ENCODE data around the gene GPX2. TPM values are rescaled to one million over a fixed set of nuclear protein-coding genes. Genes with fewer than 3 reads are reported as not detected.
A peak's percentile ranks its signal among the peaks of the same experiment; 100 is the strongest.

GPX2 gene
- total and polyA plus RNA-seq, 7 experiments from 2014 or later: not detected

- peaks cover 42 to 100% (median 88%) of the 10 kb centered on the region in 7 donors for H3K4me1 Mint-ChIP-seq
Observed at GRCh38 chr14:64938972-64939816, 3.4 kb downstream of the GPX2 start.

DNA sequence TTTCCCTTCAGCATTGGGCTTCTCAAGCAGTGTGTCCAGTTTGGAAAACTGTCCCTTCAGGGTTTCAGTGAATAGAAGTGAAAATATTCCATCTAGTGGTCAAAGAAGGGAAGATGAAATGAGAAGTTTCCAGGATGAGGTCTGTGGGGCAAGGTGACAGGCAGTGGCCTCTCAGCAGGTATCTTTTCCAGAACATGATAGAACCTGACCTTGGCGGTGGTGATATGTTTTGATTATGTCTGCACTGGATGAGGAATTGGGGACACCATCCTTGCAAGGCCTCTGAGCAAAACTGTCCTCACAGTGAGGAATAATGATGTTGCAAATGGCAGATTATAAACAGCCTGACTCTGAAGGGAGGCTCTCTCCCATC lies 4.7 kb downstream of the GPX2 start:
- peaks cover 37 to 92% (median 83%) of the 10 kb centered on the region in 7 donors for H3K4me1 Mint-ChIP-seq
- H3K36me3 Mint-ChIP-seq: peaks cover 3 to 51% (median 30%) of the 10 kb centered on the region in 5 donors
- no peaks in the 10 kb centered on the region for H3K27me3 Mint-ChIP-seq
- ChIA-PET POLR2A (interaction anchor here (1.7 kb wide), 1 partner anchor 10 kb away, joined by 4 read pairs; no protein-coding TSS in a partner anchor), CTCF (interaction anchor here (1.0 kb wide), 1 partner anchor 46 kb away, joined by 3 read pairs; no protein-coding TSS in a partner anchor)
- no peak for DNase-seq
- no peaks in the 10 kb centered on the region for H3K4me1 ChIP-seq (ENCODE audit: control insufficient read depth in 2 of 2, insufficient read depth in 2 of 2, low read length in 2 of 2)
- peaks cover 3 to 34% (median 13%) of the 10 kb centered on the region in 3 experiments for H3K36me3 ChIP-seq (ENCODE audit: control insufficient read depth in 2 of 3, insufficient read depth in 3 of 3, low read length in 3 of 3)
- no peaks in the 10 kb centered on the region for H3K9me3 Mint-ChIP-seq
- intact Hi-C loops (cut with micrococcal nuclease): loop anchor here in 1 of 2 donors (1.0 to 2.0 kb wide), 3 partner anchors 7 to 17 kb away; no protein-coding TSS in a partner anchor
- no peaks in the 10 kb centered on the region for H3K9me3 ChIP-seq (ENCODE audit: control insufficient read depth in 2 of 3, low read length in 3 of 3)
- no peak overlapping the region for H3K4me3 ChIP-seq (ENCODE audit: low read length)
- H3K27me3 ChIP-seq (ENCODE audit: control insufficient read depth in 2 of 2, insufficient read depth in 2 of 2, low read length in 2 of 2): no peaks in the 10 kb centered on the region
- H3K27ac ChIP-seq (ENCODE audit: low read depth, low read length): no peak overlapping the region
- peak overlapping the region in 1 of 10 donors; percentile 34 for H3K4me3 Mint-ChIP-seq
- ATAC-seq: no peak
- peak overlapping the region in 7 of 9 donors; percentile 25 to 84 (median 69) for H3K27ac Mint-ChIP-seq

More at GRCh38 chr14:64938972-64939816, 3.4 kb downstream of the GPX2 start:
- peaks cover 3 to 54% (median 28%) of the 10 kb centered on the region in 5 donors for H3K36me3 Mint-ChIP-seq
- no peak for ATAC-seq
- H3K27me3 Mint-ChIP-seq: no peaks in the 10 kb centered on the region
- Histone ChIP-seq H3K27me3 (ENCODE audit: control insufficient read depth in 2 of 2, insufficient read depth in 2 of 2, low read length in 2 of 2) (no peaks in the 10 kb centered on the region), H3K27ac (ENCODE audit: low read depth, low read length) (no peak overlapping the region), H3K36me3 (ENCODE audit: control insufficient read depth in 2 of 3, insufficient read depth in 3 of 3, low read length in 3 of 3) (peaks cover 0 to 21% (median 3%) of the 10 kb centered on the region in 3 experiments), H3K9me3 (ENCODE audit: control insufficient read depth in 2 of 3, low read length in 3 of 3) (no peaks in the 10 kb centered on the region), H3K4me1 (ENCODE audit: control insufficient read depth in 2 of 2, insufficient read depth in 2 of 2, low read length in 2 of 2) (peaks cover 0 to 5% of the 10 kb centered on the region in 2 donors), H3K4me3 (ENCODE audit: low read length) (no peak overlapping the region)
- peak overlapping the region in 8 of 9 donors; percentile 11 to 89 (median 74) for H3K27ac Mint-ChIP-seq
- DNase-seq: peak in 1 of 9 donors; percentile 6
- ChIA-PET POLR2A (interaction anchor here (1.5 kb wide), 1 partner anchor 24 kb away, joined by 5 read pairs; no protein-coding TSS in a partner anchor), CTCF (interaction anchor here (1.9 kb wide), 1 partner anchor 48 kb away, joined by 5 read pairs; no protein-coding TSS in a partner anchor)
- peak overlapping the region in 4 of 10 donors; percentile 6 to 25 (median 16) for H3K4me3 Mint-ChIP-seq
- H3K9me3 Mint-ChIP-seq: no peaks in the 10 kb centered on the region
- intact Hi-C loops (cut with micrococcal nuclease): loop anchor here in 1 of 2 donors (2.0 kb wide), 1 partner anchor 16 kb away; no protein-coding TSS in a partner anchor

GRCh38 chr14:64937171-64937820 lies 5.2 kb downstream of the GPX2 start:
- no peak for ATAC-seq
- Mint-ChIP-seq H3K4me1 (peaks cover 35 to 89% (median 79%) of the 10 kb centered on the region in 7 donors), H3K9me3 (no peaks in the 10 kb centered on the region), H3K4me3 (peak overlapping the region in 1 of 10 donors; percentile 7), H3K36me3 (peaks cover 3 to 56% (median 32%) of the 10 kb centered on the region in 5 donors), H3K27me3 (no peaks in the 10 kb centered on the region), H3K27ac (peak overlapping the region in 7 of 9 donors; percentile 25 to 84 (median 73))
- Histone ChIP-seq H3K36me3 (ENCODE audit: control insufficient read depth in 2 of 3, insufficient read depth in 3 of 3, low read length in 3 of 3) (peaks cover 8 to 40% (median 17%) of the 10 kb centered on the region in 3 experiments), H3K4me3 (ENCODE audit: low read length) (no peak overlapping the region), H3K27me3 (ENCODE audit: control insufficient read depth in 2 of 2, insufficient read depth in 2 of 2, low read length in 2 of 2) (no peaks in the 10 kb centered on the region), H3K27ac (ENCODE audit: low read depth, low read length) (no peak overlapping the region), H3K9me3 (ENCODE audit: control insufficient read depth in 2 of 3, low read length in 3 of 3) (no peaks in the 10 kb centered on the region), H3K4me1 (ENCODE audit: control insufficient read depth in 2 of 2, insufficient read depth in 2 of 2, low read length in 2 of 2) (peaks cover 0 to 3% of the 10 kb centered on the region in 2 donors)
- ChIA-PET POLR2A (interaction anchor here (0.8 to 2.6 kb wide), 4 partner anchors 9 to 23 kb away, joined by 4 to 16 read pairs (median 4); partner anchors contain the start of gene CHURC1), CTCF (interaction anchor here (0.8 to 1.6 kb wide), 6 partner anchors 12 to 113 kb away, joined by 3 to 9 read pairs (median 3); partner anchors contain the start of gene CHURC1)
- DNase-seq: no peak
- intact Hi-C loops (cut with micrococcal nuclease): loop anchor here in 1 of 2 donors (1.0 kb wide), 2 partner anchors 8 to 9 kb away; no protein-coding TSS in a partner anchor

GRCh38 chr14:64935508-64935907 lies 7.0 kb downstream of the GPX2 start:
- Mint-ChIP-seq H3K27ac (peak overlapping the region; percentile 5 to 73 (median 38)), H3K9me3 (no peaks in the 10 kb centered on the region), H3K4me1 (peaks cover 33 to 71% (median 63%) of the 10 kb centered on the region in 7 donors), H3K27me3 (no peaks in the 10 kb centered on the region), H3K4me3 (peak overlapping the region in 8 of 10 donors; percentile 25 to 80 (median 62)), H3K36me3 (peaks cover 3 to 67% (median 33%) of the 10 kb centered on the region in 5 donors)
- no peak overlapping the region for H3K4me3 ChIP-seq (ENCODE audit: low read length)
- intact Hi-C loops (cut with micrococcal nuclease): no loop called here
- ChIA-PET CTCF (interaction anchor here (0.7 to 1.6 kb wide), 2 partner anchors 44 to 52 kb away, joined by 3 to 9 read pairs; no protein-coding TSS in a partner anchor), POLR2A (interaction anchor here (0.5 to 2.6 kb wide), 7 partner anchors 10 to 418 kb away, joined by 3 to 16 read pairs (median 4); partner anchors contain the start of gene CHURC1)
- H3K9me3 ChIP-seq (ENCODE audit: control insufficient read depth in 2 of 3, low read length in 3 of 3): no peaks in the 10 kb centered on the region
- peaks cover 11 to 43% (median 17%) of the 10 kb centered on the region in 3 experiments for H3K36me3 ChIP-seq (ENCODE audit: control insufficient read depth in 2 of 3, insufficient read depth in 3 of 3, low read length in 3 of 3)
- no peaks in the 10 kb centered on the region for H3K27me3 ChIP-seq (ENCODE audit: control insufficient read depth in 2 of 2, insufficient read depth in 2 of 2, low read length in 2 of 2)
- ATAC-seq: no peak
- H3K4me1 ChIP-seq (ENCODE audit: control insufficient read depth in 2 of 2, insufficient read depth in 2 of 2, low read length in 2 of 2): peaks cover 5 to 20% of the 10 kb centered on the region in 2 donors
- peak overlapping the region; percentile 16 for H3K27ac ChIP-seq (ENCODE audit: low read depth, low read length)
- no peak for DNase-seq

GRCh38 chr14:64934338-64934929 lies 8.1 kb downstream of the GPX2 start:
- no peak for ATAC-seq
- H3K9me3 Mint-ChIP-seq: no peaks in the 10 kb centered on the region
- intact Hi-C loops (cut with micrococcal nuclease): no loop called here

More at GRCh38 chr14:64934338-64934929, 8.1 kb downstream of the GPX2 start:
- Histone ChIP-seq H3K4me1 (ENCODE audit: control insufficient read depth in 2 of 2, insufficient read depth in 2 of 2, low read length in 2 of 2) (peaks cover 16 to 30% of the 10 kb centered on the region in 2 donors), H3K27ac (ENCODE audit: low read depth, low read length) (no peak overlapping the region), H3K27me3 (ENCODE audit: control insufficient read depth in 2 of 2, insufficient read depth in 2 of 2, low read length in 2 of 2) (no peaks in the 10 kb centered on the region), H3K9me3 (ENCODE audit: control insufficient read depth in 2 of 3, low read length in 3 of 3) (no peaks in the 10 kb centered on the region), H3K4me3 (ENCODE audit: low read length) (no peak overlapping the region), H3K36me3 (ENCODE audit: control insufficient read depth in 2 of 3, insufficient read depth in 3 of 3, low read length in 3 of 3) (peaks cover 11 to 33% (median 17%) of the 10 kb centered on the region in 3 experiments)
- H3K27ac Mint-ChIP-seq: peak overlapping the region in 4 of 9 donors; percentile 34 to 73 (median 54)
- ChIA-PET CTCF (no interaction called here), POLR2A (interaction anchor here (1.7 kb wide), 1 partner anchor 20 kb away, joined by 8 read pairs; the partner anchor contains the start of gene CHURC1)
- no peaks in the 10 kb centered on the region for H3K27me3 Mint-ChIP-seq
- H3K4me3 Mint-ChIP-seq: peak overlapping the region in 2 of 10 donors; percentile 7 to 12
- no peak for DNase-seq
- peaks cover 36 to 60% (median 53%) of the 10 kb centered on the region in 7 donors for H3K4me1 Mint-ChIP-seq
- H3K36me3 Mint-ChIP-seq: peaks cover 0 to 66% (median 34%) of the 10 kb centered on the region in 5 donors
